Mucosa of descending colon (tissue), 3 donors: ENCODE measurements around the gene CC2D1A. TPM values are rescaled to one million over a fixed set of nuclear protein-coding genes. Genes with fewer than 3 reads are reported as not detected.

Source experiments
- ATAC-seq: fragments of 200-7000 bp; cut with Tn5 transposase; one replicate; pipeline ENCODE4 v1.9.1; 2020; ENCODE audit warnings: mild to moderate bottlenecking, moderate library complexity
- DNase-seq, 3 donors: peaks; one replicate each; pipeline ENCODE4 v3.0.0-alpha.2; 2020
- H3K36me3 ChIP-seq: fragments of 200-600 bp; one replicate; pipeline ENCODE4 v1.8.0; 2021; ENCODE audit warnings: low read depth, mild to moderate bottlenecking
- H3K4me1 ChIP-seq: fragments of 200-600 bp; one replicate; pipeline ENCODE4 v1.8.0; 2021; ENCODE audit warnings: low read depth, mild to moderate bottlenecking
- H3K4me3 ChIP-seq: fragments of 200-600 bp; one replicate; pipeline ENCODE4 v1.8.0; 2021; ENCODE audit warnings: mild to moderate bottlenecking
- H3K9me3 ChIP-seq: fragments of 200-600 bp; one replicate; pipeline ENCODE4 v1.8.0; 2021; ENCODE audit warnings: mild to moderate bottlenecking
- CTCF ChIP-seq: fragments of 200-600 bp; IDR thresholded peaks from one replicate; pipeline ENCODE4 v1.8.0; 2022; ENCODE audit warnings: antibody characterized with exemption, mild to moderate bottlenecking
- intact Hi-C, 2 donors: fragments of 100-400 bp; cut with DNase I in 1 of 2; cut with micrococcal nuclease in 1 of 2; formaldehyde crosslinking; loops; one replicate each; pipeline versions ENCODE4 v1.11.0 to v1.11.1; 2022; cut with DNase I, micrococcal nuclease
- total RNA-seq, 3 donors: library from RNA; stranded (reverse); fragmentation: NEBNext Ultra II Directional in 2 of 3; extraction: Animal tissue kit (Norgen Biotek cat#: 25700) in 2 of 3; gene quantifications; one replicate each; pipeline versions ENCODE4 v1.2.1 to v1.2.4, GENCODE V29; 2021 to 2023
- donor health status: DM: no; HTN: no; CAD: no; lungs with moderate emphysema.
- donor health status: DM: no; HTN: no; CAD: no.
- donor health status: DM: no; HTN: yes; CAD: no.

CC2D1A gene
- total RNA-seq, 3 donors from 2014 or later, result 68.4 to 118 (median 101) TPM

DNA sequence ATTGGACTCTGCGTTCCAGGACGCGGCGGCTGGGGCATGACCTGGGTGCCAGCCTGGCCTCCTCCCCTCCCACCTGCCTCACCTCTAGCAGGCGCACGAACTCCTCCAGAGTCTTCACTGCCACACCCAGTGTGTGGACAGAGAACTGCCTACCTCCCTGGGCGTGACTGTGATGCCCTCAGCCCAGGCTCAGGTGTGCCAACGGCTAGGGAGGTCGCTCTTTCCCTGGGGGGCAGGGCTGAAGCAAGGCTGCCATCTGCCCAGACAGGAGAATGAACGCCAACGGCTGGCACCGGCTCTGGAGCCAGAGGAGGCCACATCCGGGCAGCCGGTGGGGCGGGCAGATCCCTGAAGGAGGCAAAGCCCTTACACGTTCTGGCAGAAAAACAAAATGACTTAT is 17.7 kb upstream of the CC2D1A start:
- TF ChIP-seq CTCF, result no peak
- Histone ChIP-seq H3K4me3 (no peak overlapping the region), H3K36me3 (no peaks in the 10 kb centered on the region), H3K9me3 (no peaks in the 10 kb centered on the region), H3K4me1 (peaks cover 43% of the 10 kb centered on the region)
- DNase-seq (peak; percentile 83 to 87 (median 83)), ATAC-seq (peak; percentile 78)
- intact Hi-C loops, result loop anchor here in 1 of 2 donors (10.0 kb wide), 1 partner anchor 187 kb away; the partner anchor contains the start of gene MISP3

- Histone ChIP-seq H3K9me3 (no peaks in the 10 kb centered on the region), H3K4me3 (no peak overlapping the region), H3K4me1 (peaks cover 38% of the 10 kb centered on the region), H3K36me3 (no peaks in the 10 kb centered on the region)
- intact Hi-C loops, result no loop called here
- DNase-seq (no peak), ATAC-seq (no peak)
- no peak for TF ChIP-seq CTCF
Measured at GRCh38 chr19:13890136-13890535, 15.9 kb upstream of the CC2D1A start.

GRCh38 chr19:13892870-13893269 is 13.1 kb upstream of the CC2D1A start:
- peak; percentile 62 for ATAC-seq
- TF ChIP-seq CTCF, result no peak
- DNase-seq, result peak in 1 of 3 donors; percentile 59
- Histone ChIP-seq H3K4me1 (peaks cover 19% of the 10 kb centered on the region), H3K4me3 (no peak overlapping the region), H3K9me3 (no peaks in the 10 kb centered on the region), H3K36me3 (no peaks in the 10 kb centered on the region)
- intact Hi-C loops, result no loop called here

DNA sequence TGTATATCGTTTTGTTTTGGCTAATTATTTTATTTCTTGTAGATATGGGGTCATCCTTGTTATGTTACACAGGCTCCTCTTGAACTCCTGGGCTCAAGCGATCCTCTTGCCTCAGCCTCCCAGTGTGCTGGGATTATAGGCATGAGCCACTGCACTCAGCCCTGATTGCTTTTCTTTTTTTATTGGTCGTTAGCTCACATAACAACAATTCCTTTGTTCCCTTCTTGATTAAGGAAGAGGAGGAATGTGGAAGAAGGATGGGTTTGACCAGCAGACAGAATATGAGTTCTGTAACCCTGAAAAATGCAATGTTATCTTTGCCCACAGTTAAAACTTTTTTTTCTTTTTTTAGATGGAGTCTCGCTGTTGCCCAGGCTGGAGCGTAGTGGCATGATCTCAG is 11.4 kb upstream of the CC2D1A start:
- intact Hi-C loops, result no loop called here
- no peaks in the 10 kb centered on the region for H3K9me3 ChIP-seq
- no peak for TF ChIP-seq CTCF
- no peaks in the 10 kb centered on the region for H3K36me3 ChIP-seq
- no peak for DNase-seq
- no peak overlapping the region for H3K4me3 ChIP-seq
- peak; percentile 60 for ATAC-seq
- peaks cover 15% of the 10 kb centered on the region for H3K4me1 ChIP-seq

GRCh38 chr19:13896227-13896626 is 9.8 kb upstream of the CC2D1A start:
- Histone ChIP-seq H3K36me3 (no peaks in the 10 kb centered on the region), H3K9me3 (no peaks in the 10 kb centered on the region), H3K4me3 (no peak overlapping the region), H3K4me1 (peaks cover 15% of the 10 kb centered on the region)
- ATAC-seq (no peak), DNase-seq (no peak)
- no peak for TF ChIP-seq CTCF
- intact Hi-C loops, result no loop called here

DNA sequence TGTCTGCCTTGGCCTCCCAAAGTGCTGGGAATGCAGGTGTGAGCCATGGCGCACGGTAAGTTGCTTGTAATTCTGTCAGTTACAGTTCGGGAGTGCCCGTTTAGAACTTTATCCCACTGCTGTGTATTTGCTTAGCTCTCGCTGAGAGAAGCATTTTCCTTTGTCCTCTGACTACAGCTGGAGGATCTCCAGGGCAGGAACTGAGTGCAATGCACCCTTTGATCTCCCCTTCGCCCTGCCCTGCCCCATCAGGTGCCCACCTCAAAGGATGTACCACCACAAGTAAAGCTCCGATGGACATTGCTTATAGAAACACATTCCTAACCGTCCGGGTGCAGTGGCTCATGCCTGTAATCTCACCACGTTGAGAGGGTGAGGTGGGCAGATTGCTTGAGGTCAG is 6.6 kb upstream of the CC2D1A start:
- ATAC-seq, result peak; percentile 89
- Histone ChIP-seq H3K36me3 (no peaks in the 10 kb centered on the region), H3K4me3 (no peak overlapping the region), H3K4me1 (peaks cover 7% of the 10 kb centered on the region), H3K9me3 (no peaks in the 10 kb centered on the region)
- intact Hi-C loops, result no loop called here
- no peak for TF ChIP-seq CTCF
- DNase-seq, result peak in 1 of 3 donors; percentile 68
